HUES6 (cell line): ENCODE measurements around the gene COQ2.
"Not testable (repeated sequence)": the region's sequence is repeated elsewhere in the genome, so short reads cannot be mapped to it uniquely, and the experiment has no call there.

ENCODE experiments used
- H3K27ac ChIP-seq: 2 replicates; pipeline ENCODE4 v1.7.0; 2013; ENCODE audit warnings: low read depth, mild to moderate bottlenecking, low read length, inconsistent platforms
- H3K27me3 ChIP-seq: 2 replicates; pipeline ENCODE4 v1.6.1; 2013; ENCODE audit warnings: low read length; ENCODE audit not compliant: control insufficient read depth, insufficient read depth
- H3K36me3 ChIP-seq: 2 replicates; pipeline ENCODE4 v1.6.1; 2013; ENCODE audit warnings: low read length; ENCODE audit not compliant: control insufficient read depth, insufficient read depth
- H3K4me1 ChIP-seq: 2 replicates; pipeline ENCODE4 v1.6.1; 2013; ENCODE audit warnings: low read length; ENCODE audit not compliant: control insufficient read depth, insufficient read depth
- H3K4me3 ChIP-seq: 2 replicates; pipeline ENCODE4 v1.5.1; 2013; ENCODE audit warnings: low read depth, low read length
- H3K9ac ChIP-seq: one replicate; pipeline ENCODE4 v1.6.1; 2013; ENCODE audit warnings: mild to moderate bottlenecking, low read length
- H3K9me3 ChIP-seq: 2 replicates; pipeline ENCODE4 v1.6.1; 2013; ENCODE audit warnings: low read depth, low read length; ENCODE audit not compliant: control insufficient read depth, insufficient read depth

COQ2 gene

GRCh38 chr4:83284193-83285054 lies at the start of gene COQ2:
COQ2 (minus strand) TSS chr4:83284798; CDS start chr4:83284764, 34 bp downstream.
- Histone ChIP-seq H3K4me1 (peaks cover 4% of the 10 kb centered on the region; the same call in 1 of the 2 replicates), H3K9ac (peak within 1 kb of the TSS; percentile 81), H3K9me3 (no peaks in the 10 kb centered on the region), H3K36me3 (no peaks in the 10 kb centered on the region), H3K27me3 (peaks cover 12% of the 10 kb centered on the region), H3K4me3 (peak within 1 kb of the TSS; percentile 77), H3K27ac (peak within 1 kb of the TSS; percentile 69)

- H3K9ac ChIP-seq: no peak overlapping the region
- H3K36me3 ChIP-seq: no peaks in the 10 kb centered on the region
- H3K4me3 ChIP-seq: no peak overlapping the region
- peaks cover 69% of the 10 kb centered on the region for H3K27me3 ChIP-seq
- H3K4me1 ChIP-seq: 0 out of 2 replicates have a peak, but pooled peaks cover 3% of the 10 kb centered on the region
- no peaks in the 10 kb centered on the region for H3K9me3 ChIP-seq
- no peak overlapping the region for H3K27ac ChIP-seq
Observed at GRCh38 chr4:83331956-83332355, 47.4 kb upstream of the COQ2 start.

GRCh38 chr4:83329521-83330110 lies 45.0 kb upstream of the COQ2 start:
- no peaks in the 10 kb centered on the region for H3K36me3 ChIP-seq
- H3K4me3 ChIP-seq: no peak overlapping the region
- no peaks in the 10 kb centered on the region for H3K9me3 ChIP-seq
- no peak overlapping the region for H3K9ac ChIP-seq
- 0 out of 2 replicates have a peak, but pooled peaks cover 3% of the 10 kb centered on the region for H3K4me1 ChIP-seq
- H3K27me3 ChIP-seq: peaks cover 46% of the 10 kb centered on the region
- H3K27ac ChIP-seq: no peak overlapping the region

GRCh38 chr4:83328521-83329187 lies 44.1 kb upstream of the COQ2 start:
- H3K4me1 ChIP-seq: 0 out of 2 replicates have a peak, but pooled peaks cover 3% of the 10 kb centered on the region
- peaks cover 37% of the 10 kb centered on the region for H3K27me3 ChIP-seq
- H3K9me3 ChIP-seq: no peaks in the 10 kb centered on the region
- H3K9ac ChIP-seq: no peak overlapping the region
- H3K27ac ChIP-seq: no peak overlapping the region
- H3K36me3 ChIP-seq: no peaks in the 10 kb centered on the region
- no peak overlapping the region for H3K4me3 ChIP-seq

- Histone ChIP-seq H3K9me3 (no peaks in the 10 kb centered on the region), H3K4me3 (no peak overlapping the region), H3K27ac (no peak overlapping the region), H3K4me1 (0 out of 2 replicates have a peak, but pooled peaks cover 3% of the 10 kb centered on the region), H3K9ac (no peak overlapping the region), H3K36me3 (no peaks in the 10 kb centered on the region), H3K27me3 (peaks cover 17% of the 10 kb centered on the region)
Observed at GRCh38 chr4:83326546-83326945, 41.9 kb upstream of the COQ2 start.

GRCh38 chr4:83325306-83325705 lies 40.7 kb upstream of the COQ2 start:
- H3K27me3 ChIP-seq: peaks cover 16% of the 10 kb centered on the region
- H3K27ac ChIP-seq, H3K4me1 ChIP-seq: not testable (repeated sequence)

GRCh38 chr4:83323136-83323535 lies 38.5 kb upstream of the COQ2 start:
- Histone ChIP-seq H3K36me3 (no peaks in the 10 kb centered on the region), H3K4me3 (no peak overlapping the region), H3K4me1 (no peaks in the 10 kb centered on the region), H3K9ac (no peak overlapping the region), H3K9me3 (no peaks in the 10 kb centered on the region), H3K27me3 (no peaks in the 10 kb centered on the region; the same call in 1 of the 2 replicates), H3K27ac (no peak overlapping the region)

More at GRCh38 chr4:83325306-83325705, 40.7 kb upstream of the COQ2 start:
- H3K36me3 ChIP-seq, H3K9me3 ChIP-seq, H3K9ac ChIP-seq, H3K4me3 ChIP-seq: not testable (repeated sequence)

- no peaks in the 10 kb centered on the region for H3K4me1 ChIP-seq
- no peaks in the 10 kb centered on the region for H3K36me3 ChIP-seq
- H3K9me3 ChIP-seq: no peaks in the 10 kb centered on the region
- H3K27me3 ChIP-seq: no peaks in the 10 kb centered on the region
- no peak overlapping the region for H3K27ac ChIP-seq
- H3K4me3 ChIP-seq: no peak overlapping the region
- H3K9ac ChIP-seq: no peak overlapping the region
Observed at GRCh38 chr4:83320548-83320947, 36.0 kb upstream of the COQ2 start.

GRCh38 chr4:83318666-83319065 lies 34.1 kb upstream of the COQ2 start:
- no peaks in the 10 kb centered on the region for H3K9me3 ChIP-seq
- H3K4me3 ChIP-seq: no peak overlapping the region
- no peak overlapping the region for H3K27ac ChIP-seq
- no peaks in the 10 kb centered on the region for H3K27me3 ChIP-seq
- no peak overlapping the region for H3K9ac ChIP-seq
- H3K36me3 ChIP-seq: no peaks in the 10 kb centered on the region
- no peaks in the 10 kb centered on the region for H3K4me1 ChIP-seq

- Histone ChIP-seq H3K36me3 (no peaks in the 10 kb centered on the region), H3K27me3 (no peaks in the 10 kb centered on the region), H3K4me1 (no peaks in the 10 kb centered on the region), H3K9me3 (no peaks in the 10 kb centered on the region), H3K27ac (no peak overlapping the region), H3K4me3 (no peak overlapping the region), H3K9ac (no peak overlapping the region)
Observed at GRCh38 chr4:83317671-83318070, 33.1 kb upstream of the COQ2 start.
